MM.1S (cell line): Measurements from ENCODE around the gene PHF21A.

ENCODE experiments used
- EZH2 ChIP-seq: fragments of 300-600 bp; sonication (generic); optimal IDR thresholded peaks from 2 replicates; pipeline ENCODE3; 2017; ENCODE audit warnings: low read depth, mild to moderate bottlenecking, antibody characterized with exemption, low read length, mixed read lengths
- TF ChIP-seq, protein P1 (sequence below): fragments of 300-600 bp; sonication (generic); IDR thresholded peaks from 2 replicates; pipeline ENCODE4 v1.5.1; 2016; ENCODE audit warnings: antibody characterized with exemption, low read length, mixed read lengths

DNA sequence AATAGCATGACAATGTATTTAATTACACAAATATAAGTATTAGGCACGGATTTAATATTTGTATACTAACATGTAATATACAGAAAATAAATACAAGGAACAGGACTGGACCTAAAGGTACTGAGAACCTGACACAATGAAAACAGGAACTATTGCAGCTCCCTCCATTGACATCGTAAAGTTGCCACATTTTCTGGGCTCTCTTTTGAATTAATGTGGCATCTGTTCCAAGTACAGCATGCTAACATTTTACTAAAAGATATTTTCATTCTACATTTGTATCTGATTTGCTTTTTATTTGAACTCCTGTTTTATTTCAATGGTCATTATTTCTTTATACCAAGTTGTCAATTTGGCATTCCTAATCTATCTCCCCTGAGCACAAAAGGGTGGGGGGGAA, 15.3 kb downstream of the PHF21A start:
- TF ChIP-seq, protein P1, sequence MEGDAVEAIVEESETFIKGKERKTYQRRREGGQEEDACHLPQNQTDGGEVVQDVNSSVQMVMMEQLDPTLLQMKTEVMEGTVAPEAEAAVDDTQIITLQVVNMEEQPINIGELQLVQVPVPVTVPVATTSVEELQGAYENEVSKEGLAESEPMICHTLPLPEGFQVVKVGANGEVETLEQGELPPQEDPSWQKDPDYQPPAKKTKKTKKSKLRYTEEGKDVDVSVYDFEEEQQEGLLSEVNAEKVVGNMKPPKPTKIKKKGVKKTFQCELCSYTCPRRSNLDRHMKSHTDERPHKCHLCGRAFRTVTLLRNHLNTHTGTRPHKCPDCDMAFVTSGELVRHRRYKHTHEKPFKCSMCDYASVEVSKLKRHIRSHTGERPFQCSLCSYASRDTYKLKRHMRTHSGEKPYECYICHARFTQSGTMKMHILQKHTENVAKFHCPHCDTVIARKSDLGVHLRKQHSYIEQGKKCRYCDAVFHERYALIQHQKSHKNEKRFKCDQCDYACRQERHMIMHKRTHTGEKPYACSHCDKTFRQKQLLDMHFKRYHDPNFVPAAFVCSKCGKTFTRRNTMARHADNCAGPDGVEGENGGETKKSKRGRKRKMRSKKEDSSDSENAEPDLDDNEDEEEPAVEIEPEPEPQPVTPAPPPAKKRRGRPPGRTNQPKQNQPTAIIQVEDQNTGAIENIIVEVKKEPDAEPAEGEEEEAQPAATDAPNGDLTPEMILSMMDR, result no peak
- no peak for TF ChIP-seq EZH2
